ENCODE measurements around the gene SFRP5.

SFRP5 gene, protein sequence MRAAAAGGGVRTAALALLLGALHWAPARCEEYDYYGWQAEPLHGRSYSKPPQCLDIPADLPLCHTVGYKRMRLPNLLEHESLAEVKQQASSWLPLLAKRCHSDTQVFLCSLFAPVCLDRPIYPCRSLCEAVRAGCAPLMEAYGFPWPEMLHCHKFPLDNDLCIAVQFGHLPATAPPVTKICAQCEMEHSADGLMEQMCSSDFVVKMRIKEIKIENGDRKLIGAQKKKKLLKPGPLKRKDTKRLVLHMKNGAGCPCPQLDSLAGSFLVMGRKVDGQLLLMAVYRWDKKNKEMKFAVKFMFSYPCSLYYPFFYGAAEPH

DNA sequence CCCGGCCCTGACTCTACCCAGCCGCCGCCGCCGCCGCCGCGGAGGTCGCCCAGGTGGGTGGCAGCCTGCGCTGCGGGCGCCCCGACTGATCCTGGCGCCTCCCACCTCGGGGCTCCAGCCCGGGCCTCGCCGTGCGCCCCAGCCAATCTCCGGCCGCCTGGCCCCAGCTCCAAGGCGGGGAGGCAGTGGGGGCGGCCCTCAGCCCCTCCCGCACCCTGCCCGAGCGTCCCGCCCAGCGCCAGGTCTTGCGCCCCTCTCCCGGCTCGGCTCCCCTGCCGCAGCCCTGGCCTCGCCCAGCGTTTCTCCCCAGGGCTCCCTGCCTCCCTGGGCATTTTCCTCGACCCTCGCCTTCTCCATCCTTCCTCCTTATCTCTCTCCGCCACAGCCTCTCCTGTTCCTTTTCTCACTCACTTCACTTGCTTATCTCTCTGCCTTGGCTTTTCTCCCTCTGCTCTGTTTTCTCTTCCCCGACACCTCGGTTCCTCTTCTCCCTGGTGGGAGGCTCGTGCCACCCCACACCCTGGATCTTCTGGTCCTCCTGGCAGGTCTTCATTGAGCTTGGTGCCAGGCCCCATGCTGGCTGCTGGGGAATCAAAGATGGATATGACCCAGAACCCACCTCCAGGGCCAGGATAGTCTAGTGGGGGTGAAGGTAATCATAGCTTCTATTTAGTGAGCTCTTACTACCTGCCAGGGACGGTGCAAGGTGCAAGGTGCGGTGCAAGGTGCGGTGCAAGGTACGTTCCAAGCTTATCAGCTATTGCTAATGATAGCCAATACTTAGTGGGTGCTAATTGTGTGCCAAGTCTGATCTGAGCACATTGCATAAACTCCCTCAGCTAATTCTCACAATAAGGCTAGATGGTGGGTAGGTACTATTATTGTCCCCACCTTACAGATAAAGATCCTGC is at the start of gene SFRP5:
Gene SFRP5, minus strand, starts transcription at position 87 of the 911 bp plus-strand sequence. CDS start 166 bp downstream, outside the sequence.
- no peak for DNase-seq (ENCODE audit: low read depth in 4 of 4, low spot score in 1 of 4)

DNA sequence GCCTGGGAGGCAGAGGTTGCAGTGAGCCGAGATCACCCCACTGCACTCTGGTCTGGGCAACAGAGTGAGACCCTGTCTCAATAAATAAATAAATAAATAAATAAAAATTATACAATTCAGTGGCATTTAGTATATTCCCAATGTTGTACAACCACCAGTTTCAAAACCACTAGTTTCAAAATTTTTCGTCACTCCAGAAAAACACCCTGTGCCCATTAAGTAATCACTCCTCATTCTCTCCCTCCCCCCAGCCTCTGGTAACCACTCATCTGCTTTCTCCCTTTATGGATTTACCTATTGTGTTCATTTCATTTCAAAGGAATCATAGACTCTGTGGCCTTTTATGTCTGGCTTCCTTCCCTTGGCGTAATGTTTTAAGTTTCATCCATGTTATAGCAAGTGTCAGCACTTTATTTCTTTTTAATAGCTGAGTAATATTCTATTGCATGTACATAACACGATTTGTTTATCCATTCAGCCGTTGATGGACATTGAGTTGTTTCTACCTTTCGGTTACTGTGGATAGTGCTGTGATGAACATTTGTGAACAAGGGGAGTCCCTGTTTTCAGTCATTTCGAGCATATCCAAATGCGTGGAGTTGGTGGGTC is 48.4 kb upstream of the SFRP5 start:
- no peak for DNase-seq (ENCODE audit: low read depth in 4 of 4, low spot score in 1 of 4)

DNA sequence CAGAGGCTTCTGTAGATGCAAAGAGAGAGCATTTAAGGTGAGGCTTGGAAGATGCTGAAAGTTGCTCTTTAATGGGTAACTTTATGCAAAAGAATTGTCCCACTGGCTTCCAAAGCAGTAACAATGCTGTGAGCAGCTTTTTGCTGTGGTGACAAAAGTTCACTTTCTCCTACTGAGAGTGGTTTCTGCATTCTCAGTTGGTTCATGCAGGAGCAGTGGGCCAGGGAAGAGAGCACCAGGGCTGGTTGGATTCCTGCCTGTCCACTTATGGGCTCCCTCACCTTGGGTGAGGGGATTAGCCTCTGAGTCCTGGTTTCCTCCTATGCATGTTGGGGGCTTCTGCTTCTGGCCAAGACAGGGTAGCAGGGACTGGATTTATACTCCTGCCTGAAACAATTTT is 46.8 kb upstream of the SFRP5 start:
- DNase-seq (ENCODE audit: low read depth in 4 of 4, low spot score in 1 of 4): no peak

DNA sequence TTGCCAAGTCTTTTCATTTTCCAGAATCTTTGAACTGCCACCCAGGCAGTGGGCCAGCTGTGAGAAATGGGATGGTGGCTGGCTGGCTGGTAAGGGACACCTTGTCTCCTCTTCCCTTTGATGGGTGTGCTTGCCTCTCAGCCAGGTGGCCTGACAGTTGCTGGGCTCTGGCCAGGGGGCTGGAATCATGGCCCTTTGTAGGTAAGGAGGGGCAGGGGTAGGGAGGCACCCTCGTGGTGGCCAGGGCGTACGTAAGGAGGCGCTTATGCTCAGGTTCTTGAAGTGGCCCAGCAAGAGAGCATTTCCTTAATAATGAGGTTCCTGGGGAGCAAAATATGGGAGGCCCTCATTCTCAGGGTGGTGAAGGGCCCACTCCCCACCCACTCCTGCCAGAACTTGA is 44.8 kb upstream of the SFRP5 start:
- DNase-seq (ENCODE audit: low read depth in 4 of 4, low spot score in 1 of 4): no peak

DNA sequence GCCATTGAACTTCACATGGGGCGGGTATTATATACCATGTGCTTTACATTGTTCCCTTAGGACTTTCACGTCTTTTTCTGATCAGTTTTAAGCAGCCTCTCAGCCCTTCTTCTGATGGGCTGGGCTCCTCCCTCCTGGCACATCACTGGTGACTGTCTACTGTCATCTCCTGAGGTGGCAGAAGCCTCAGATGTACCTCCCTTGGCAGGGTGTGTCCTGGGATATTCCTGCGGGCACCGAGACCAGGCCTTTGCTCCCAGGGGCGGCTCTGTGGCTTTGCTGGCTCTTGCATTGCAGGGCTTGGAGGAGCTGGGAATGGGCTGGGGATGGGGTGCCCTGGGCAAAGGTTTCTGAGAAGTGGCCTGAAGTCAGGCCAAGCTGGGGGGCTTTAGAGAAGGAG is 43.2 kb upstream of the SFRP5 start:
- DNase-seq (ENCODE audit: low read depth in 4 of 4, low spot score in 1 of 4): no peak

DNA sequence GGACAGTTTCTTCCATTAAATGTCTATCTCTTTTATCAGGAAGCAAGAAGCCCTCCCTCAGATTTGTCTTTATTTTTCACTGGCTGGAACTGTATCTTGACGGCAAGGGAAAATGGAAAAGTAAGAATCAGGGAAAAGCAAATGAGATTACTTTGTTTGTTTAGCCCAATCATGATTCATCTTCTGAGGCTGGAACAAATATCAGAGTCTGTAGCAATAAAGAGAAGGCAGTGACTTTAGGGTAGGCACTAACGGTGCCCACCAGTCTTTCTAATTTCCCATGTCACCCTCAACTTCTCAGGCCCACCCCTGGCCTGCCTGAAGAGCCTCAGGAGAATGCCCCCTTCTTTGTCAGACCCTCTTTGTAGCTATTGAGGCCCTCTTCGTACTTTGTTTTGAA is 41.5 kb upstream of the SFRP5 start:
- DNase-seq (ENCODE audit: low read depth in 4 of 4, low spot score in 1 of 4): no peak

DNA sequence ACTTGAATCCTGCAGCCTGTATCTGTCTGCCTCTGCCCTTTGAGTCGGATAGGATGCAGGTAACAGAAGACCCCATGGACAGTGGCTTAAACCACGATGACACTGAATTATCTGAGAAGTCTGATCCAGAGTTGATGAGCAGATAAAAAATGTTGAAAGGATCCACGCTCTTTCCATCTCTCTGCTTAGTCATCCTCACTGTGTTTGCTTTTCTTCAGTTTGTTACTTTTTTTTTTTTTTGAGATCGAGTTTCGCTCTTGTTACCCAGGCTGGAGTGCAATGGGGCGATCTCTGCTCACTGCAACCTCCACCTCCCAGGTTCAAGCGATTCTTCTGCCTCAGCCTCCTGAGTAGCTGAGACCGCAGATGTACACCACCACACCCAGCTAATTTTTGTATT is 40.9 kb upstream of the SFRP5 start:
- no peak for DNase-seq (ENCODE audit: low read depth in 4 of 4, low spot score in 1 of 4)

DNA sequence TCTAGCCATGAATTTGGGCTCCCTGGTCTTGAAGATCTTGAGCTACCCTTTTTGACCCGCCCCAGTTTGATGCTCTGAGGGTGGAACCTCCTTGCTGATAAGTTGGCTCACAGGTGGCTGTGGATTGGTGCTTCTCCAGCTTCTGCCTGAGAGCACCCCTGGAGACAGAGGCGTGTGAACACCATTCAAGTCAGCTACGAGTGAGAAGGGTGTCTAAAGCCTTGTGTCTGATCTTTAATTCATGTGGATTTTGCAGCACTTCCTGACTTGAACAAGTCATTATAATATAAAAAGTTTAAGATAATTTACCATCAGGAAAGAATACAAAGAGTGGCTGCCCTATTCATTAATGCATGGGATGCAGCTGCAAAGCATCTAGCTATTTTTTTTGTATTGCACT is 40.2 kb upstream of the SFRP5 start:
- DNase-seq (ENCODE audit: low read depth in 4 of 4, low spot score in 1 of 4): no peak

DNA sequence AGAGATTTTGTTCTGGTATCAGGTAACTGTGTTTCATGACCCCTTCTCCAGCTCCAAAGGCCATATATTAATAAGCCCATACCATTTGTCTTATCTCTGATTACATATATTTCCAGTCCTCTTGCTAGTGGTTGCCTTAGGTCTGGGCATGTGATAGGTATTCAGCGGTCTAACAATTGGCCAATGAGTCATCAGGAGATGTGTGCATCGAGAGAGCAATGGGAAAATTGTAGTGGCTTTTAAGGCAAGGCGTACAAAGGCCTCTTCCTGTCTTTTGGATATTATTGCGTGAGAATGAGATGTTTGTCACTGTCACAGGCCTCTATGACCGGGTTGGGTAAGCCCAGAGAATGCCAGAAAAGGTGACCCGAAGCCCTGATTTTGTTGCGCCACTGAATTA is 38.6 kb upstream of the SFRP5 start:
- DNase-seq (ENCODE audit: low read depth in 4 of 4, low spot score in 1 of 4): no peak

DNA sequence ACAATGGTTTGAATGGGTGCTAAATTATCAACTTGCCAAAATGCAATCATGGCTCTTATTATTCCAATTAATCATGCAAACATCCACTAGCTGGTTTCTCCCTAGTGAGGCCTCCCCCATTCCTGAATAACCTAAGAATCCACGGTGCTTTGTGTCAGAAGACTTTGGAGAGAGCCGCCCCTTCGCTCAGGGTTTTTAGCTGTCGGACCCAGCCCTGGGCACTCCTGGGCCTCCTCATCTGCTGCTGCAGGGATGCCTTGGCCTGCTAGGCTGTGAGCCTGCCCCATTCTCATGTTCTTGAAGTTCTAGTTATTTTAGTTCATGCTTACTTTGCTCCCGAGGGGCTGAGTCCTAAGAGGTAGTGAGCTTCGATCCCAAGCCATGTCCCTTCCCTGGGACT is 34.1 kb upstream of the SFRP5 start:
- DNase-seq (ENCODE audit: low read depth in 4 of 4, low spot score in 1 of 4): no peak

DNA sequence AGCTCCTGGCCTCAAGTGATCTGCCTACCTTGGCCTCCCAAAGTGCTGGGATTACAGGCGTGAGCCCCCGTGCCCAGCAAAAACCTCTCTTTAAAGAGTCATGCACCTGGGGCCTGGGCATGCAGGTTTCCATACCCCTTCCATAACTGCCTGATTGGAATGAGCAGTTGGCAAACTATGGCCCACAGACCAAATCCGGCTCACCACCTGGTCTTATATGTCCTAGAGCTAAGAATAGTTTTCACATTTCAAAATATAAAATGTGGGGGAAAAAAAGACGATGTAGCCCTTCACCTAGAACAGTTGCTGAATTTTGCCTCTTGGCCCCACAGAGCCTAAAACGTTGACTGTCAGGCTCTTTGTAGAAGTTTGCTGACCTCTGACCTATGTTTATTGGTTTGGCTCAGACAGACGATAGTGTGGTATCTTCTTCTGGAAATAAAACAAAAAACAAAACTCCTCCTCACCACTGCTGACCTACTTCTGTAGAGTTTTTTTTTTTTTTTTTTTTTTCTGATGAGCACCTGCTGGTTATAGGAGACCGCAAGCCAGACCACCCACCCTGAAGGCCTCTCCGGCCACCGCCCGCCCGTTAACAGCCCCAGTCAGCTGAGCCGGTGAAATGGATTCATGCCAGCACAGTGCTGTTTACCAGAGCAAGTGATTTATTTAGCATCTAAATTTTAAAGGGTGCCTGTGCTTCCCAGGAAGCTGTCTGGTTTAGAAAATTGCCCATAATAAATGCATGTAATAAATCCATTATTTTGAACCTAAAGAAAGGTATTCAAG is 33.5 kb upstream of the SFRP5 start:
- no peak for DNase-seq (ENCODE audit: low read depth in 4 of 4, low spot score in 1 of 4)

DNA sequence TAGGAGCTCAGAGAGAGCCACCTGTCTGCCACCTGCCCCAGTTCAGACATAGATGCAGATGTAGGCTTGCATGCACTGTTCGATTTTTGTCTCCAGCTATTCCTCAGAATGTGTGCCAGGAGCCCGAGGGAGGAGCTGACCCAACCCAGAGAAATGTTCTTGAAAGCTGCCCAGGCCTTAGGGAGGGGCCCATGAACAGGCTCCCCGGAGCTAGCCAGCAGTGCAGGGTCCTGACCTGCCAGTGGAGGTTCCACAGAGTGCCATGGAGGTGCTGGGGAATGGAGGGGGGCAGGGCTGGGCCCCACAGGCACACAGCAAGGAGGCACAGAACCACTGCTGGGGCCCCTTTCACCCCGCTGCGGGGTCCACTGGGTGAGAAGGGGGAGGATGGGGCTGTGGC is 29.6 kb upstream of the SFRP5 start:
- DNase-seq (ENCODE audit: low read depth in 4 of 4, low spot score in 1 of 4): no peak

DNA sequence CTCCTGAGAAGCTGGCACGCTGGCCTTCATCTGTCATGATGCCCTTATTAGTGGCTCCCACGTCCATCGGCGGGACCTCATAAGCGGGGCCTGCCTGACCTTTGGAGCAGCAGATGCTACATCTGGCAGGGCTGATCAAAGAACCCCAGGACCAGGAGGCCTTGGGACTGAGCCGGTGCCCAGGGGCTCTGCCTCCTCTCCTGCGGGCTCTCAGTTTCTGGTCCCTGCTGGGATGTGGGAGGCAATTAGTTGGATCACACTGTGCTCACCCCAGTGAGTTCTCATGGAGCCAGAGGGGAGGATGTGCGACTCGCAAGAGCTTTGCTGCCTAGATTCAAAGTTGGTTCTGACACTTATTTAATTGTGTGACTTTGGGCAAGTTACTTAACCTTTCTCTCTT is 28.7 kb upstream of the SFRP5 start:
- DNase-seq (ENCODE audit: low read depth in 4 of 4, low spot score in 1 of 4): no peak

DNA sequence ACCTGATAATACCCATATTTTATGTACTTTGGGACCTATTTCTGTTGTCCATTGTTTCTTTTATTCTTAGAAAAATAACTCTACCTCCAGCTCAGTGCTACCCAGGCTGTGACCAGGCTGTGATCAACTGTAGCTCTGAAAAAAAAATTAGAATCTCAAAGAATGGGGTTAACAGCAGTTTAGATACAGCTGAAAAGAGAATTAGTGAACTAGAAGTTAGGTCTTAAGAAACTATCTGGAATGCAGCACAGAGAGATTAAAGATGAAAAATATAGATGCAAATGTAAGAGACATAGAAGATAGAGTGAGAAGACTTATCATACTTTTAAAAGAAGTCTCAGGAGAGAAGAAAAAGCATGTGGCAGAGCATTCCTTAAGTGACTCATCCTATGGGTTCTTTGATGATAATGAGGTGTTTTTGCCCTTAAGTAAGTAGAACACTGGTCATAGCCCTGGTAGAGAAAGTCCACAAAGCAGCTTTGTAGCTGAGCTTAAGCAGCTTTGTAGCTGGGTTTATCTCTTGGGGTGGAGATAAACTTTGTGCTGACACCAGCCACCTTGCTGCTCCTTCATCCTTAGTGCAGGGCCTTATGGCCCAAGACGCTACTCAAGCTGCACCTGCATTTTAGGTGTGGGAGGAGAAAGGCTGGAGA is 27.3 kb upstream of the SFRP5 start:
- no peak for DNase-seq (ENCODE audit: low read depth in 4 of 4, low spot score in 1 of 4)

DNA sequence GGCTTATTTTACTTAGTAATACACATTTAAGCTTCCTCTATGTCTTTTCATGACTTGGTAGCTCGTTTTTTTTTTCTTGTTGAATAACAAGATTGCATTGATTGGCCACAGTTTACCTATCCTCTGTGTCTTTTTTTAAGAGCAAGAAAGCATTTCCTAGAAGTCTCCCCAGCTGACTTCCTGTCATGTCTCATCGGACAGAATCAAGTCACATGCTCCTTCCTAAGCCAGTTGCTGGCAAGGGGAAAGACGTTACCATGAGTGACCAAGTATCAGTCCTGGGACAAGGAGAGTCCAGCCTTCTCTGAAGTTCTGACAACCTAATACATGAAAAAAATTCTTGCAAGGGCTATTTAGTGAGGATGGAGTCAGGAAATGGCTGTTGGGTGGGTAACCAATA is 24.9 kb upstream of the SFRP5 start:
- peak in 1 of 4 experiments; percentile 16 for DNase-seq (ENCODE audit: low read depth in 4 of 4, low spot score in 1 of 4)

DNA sequence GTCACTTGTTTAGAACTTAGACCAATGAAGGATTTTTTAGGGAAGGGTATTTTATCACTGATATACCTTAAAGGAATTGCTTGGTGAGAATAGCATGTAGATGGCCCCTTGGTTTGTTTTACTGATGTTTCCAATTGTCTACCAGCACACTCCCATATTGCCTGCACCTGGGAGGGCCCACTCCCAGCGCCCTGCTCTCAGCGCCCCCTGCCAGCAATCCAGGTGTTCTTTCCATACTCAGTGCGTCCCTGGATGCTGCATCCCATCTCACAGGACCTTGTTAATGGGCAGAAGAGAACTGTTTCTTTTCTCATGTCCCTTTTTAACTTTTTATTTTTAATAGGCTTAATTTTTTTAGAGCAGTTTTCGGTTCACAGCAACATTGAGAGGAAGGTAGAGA is 24.1 kb upstream of the SFRP5 start:
- no peak for DNase-seq (ENCODE audit: low read depth in 4 of 4, low spot score in 1 of 4)

DNA sequence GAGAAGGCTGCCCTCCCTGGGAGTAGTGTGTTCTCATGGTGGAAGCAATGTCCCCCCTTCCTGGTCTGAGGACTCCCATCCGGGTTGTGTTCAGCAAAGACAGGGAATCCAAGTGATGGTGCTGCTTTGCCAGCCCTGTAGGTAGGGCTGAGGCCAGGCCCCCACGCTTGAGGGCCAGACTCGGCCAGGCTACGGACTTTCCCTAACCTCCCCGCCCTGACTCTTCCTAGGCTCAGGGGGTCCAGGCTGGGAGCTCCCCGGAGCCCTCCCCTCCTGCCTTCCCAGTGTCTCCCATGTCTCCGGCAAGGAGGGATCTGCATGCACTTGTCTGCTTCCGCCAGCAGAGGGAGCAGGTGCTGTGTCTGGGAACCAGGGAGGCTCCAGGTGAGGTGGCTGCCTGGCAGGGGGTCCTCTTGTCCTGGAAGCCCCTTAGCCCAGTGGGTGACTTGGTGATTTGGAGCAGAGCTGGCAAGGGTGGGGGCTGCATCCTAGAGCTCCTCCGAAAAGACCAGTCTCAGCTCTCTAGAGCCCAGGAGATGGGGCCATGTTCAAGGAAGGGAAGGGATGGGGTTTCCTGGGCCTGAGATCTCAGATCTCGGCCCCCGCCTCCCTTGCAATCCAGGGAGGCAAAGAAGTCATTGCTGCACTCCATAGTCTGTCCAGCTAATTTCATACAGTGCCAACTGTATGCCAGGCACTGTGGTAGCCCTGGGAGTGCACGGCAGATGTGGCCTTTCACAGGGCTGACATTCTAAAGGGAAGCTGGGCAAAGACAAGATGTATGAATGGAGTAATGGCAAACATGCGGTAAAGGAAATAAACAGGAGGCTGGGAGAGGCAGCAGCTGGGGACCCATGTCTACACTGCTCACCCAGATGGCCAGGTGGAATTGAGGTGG is 20.3 kb upstream of the SFRP5 start:
- peak; percentile 45 to 61 (median 57) for DNase-seq (ENCODE audit: low read depth in 4 of 4, low spot score in 1 of 4)

DNA sequence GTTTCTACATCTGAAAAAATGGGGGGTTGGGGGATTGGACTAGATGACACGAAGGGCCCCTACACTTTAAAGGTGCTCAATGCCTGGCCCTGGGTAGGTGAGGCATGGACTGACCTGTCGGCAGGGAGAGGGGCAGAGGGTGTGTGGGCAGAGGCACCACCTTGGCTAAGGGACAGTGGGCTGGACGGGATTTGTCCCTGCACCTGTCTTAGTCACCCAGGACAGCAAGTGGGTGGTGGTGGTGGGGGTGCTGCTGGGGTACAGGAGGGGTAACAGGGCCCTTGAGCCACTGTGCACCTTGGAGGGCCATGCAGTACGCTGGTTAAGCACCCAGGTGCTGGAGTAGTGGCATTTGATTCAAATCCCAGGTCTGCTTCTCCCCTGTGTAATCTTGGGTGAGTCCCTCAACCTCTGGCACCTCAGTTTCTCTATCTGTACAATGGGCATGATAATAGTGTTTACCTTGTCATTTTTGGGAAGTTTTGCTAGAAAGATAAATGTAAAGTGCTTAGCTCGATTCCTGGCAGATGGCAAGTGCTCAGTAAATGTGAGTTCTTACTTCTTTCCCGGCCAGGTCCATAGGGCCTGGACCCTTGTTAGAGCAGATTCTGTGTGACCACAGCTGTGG is 18.1 kb upstream of the SFRP5 start:
- no peak for DNase-seq (ENCODE audit: low read depth in 4 of 4, low spot score in 1 of 4)

Data from stimulated activated CD4-positive, alpha-beta T cell treated with anti-CD3 and anti-CD28 coated beads, Interleukin-1b, Interleukin-23, amount 100 ng/mL, for 24 hours (primary cell).